ENCODE measurements around the gene ZNRD2. TPM values are rescaled to one million over a fixed set of nuclear protein-coding genes. Genes with fewer than 3 reads are reported as not detected.

ZNRD2 gene
- polyA plus RNA-seq, 3 donors, result 48.5 to 65.1 (median 56.2) TPM

DNA sequence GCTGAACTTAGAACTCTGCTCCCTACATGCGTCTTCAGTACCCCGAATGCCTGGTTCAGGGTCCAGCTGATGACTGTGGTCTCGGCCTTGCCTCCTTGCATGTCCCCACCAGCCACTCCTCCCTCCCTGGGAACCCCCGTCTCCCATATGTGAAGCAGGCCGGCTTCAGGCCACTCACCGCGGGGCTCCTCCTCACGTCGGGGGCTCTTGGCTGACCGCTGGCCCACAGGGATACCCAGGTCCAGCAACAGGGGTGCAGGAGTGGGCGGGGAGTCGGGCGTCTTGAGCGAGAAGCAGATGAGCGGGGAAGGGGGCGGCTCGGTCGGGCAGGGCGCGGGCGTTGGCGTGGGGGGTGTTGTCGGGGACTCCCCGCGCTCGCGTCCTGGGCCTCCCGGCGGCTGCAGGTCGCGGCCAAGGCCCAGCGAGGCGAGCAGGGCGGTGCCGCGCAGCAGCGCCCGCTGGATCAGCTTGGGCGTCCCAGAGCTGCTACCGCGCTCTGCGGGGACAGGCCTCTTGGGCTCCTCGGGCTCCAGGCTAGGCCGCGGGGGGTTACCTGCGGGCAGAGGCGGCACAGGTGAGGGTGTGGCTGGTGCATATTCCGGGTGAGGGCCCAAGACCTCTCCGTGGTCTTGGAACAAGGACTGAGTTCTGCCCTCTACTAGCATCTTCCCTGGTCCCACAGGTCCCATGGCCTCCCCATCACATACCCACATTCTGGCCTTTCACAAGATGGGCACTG lies 29.1 kb downstream of the ZNRD2 start:
- H3K4me1 Mint-ChIP-seq, result peaks cover 16% of the 10 kb centered on the region
- intact Hi-C loops (cut with micrococcal nuclease), result no loop called here
- Histone ChIP-seq H3K27me3 (ENCODE audit: control insufficient read depth in 2 of 2, insufficient read depth in 2 of 2, low read length in 2 of 2) (no peaks in the 10 kb centered on the region), H3K27ac (ENCODE audit: low read depth in 1 of 2, low read length in 2 of 2) (no peak overlapping the region), H2AFZ (ENCODE audit: insufficient read depth, low read depth, low read length, poor library complexity, severe bottlenecking) (no peak overlapping the region), H4K20me1 (ENCODE audit: insufficient read depth, low read length) (peaks cover 95% of the 10 kb centered on the region), H3K4me2 (replicated peaks; ENCODE audit: extremely low read depth, low read length, poor library complexity, severe bottlenecking) (no peak overlapping the region), H3K4me3 (replicated peaks in 1 of 3; ENCODE audit: low read depth in 2 of 3, low read length in 3 of 3) (no peak overlapping the region), H3K4me1 (ENCODE audit: control insufficient read depth in 1 of 2, insufficient read depth in 2 of 2, low read length in 2 of 2) (peaks cover 11 to 16% of the 10 kb centered on the region in 2 donors), H3K9me3 (replicated peaks in 1 of 2; ENCODE audit: control insufficient read depth in 1 of 2, insufficient read depth in 1 of 2, low read length in 2 of 2) (no peaks in the 10 kb centered on the region), H3K79me2 (ENCODE audit: insufficient read depth, low read length) (peaks cover 3% of the 10 kb centered on the region), H3K36me3 (replicated peaks in 1 of 2; ENCODE audit: control insufficient read depth in 1 of 2, insufficient read depth in 2 of 2, low read length in 2 of 2) (peaks cover 57 to 72% of the 10 kb centered on the region in 2 donors), H3K9ac (ENCODE audit: insufficient read depth, low read length, poor library complexity, severe bottlenecking) (no peak overlapping the region)
- H3K9me3 Mint-ChIP-seq, result no peaks in the 10 kb centered on the region
- H3K27ac Mint-ChIP-seq, result no peak overlapping the region
- 98% methylated on average over 44 of the region's 49 CpGs for WGBS (ENCODE audit: insufficient coverage)
- no peak overlapping the region for H3K4me3 Mint-ChIP-seq
- DNase-seq, result no peak
- H3K27me3 Mint-ChIP-seq (ENCODE audit: low read depth in 3 of 3), result no peaks in the 10 kb centered on the region
- peaks cover 53 to 73% of the 10 kb centered on the region in 2 donors for H3K36me3 Mint-ChIP-seq
- TF ChIP-seq, protein P1, sequence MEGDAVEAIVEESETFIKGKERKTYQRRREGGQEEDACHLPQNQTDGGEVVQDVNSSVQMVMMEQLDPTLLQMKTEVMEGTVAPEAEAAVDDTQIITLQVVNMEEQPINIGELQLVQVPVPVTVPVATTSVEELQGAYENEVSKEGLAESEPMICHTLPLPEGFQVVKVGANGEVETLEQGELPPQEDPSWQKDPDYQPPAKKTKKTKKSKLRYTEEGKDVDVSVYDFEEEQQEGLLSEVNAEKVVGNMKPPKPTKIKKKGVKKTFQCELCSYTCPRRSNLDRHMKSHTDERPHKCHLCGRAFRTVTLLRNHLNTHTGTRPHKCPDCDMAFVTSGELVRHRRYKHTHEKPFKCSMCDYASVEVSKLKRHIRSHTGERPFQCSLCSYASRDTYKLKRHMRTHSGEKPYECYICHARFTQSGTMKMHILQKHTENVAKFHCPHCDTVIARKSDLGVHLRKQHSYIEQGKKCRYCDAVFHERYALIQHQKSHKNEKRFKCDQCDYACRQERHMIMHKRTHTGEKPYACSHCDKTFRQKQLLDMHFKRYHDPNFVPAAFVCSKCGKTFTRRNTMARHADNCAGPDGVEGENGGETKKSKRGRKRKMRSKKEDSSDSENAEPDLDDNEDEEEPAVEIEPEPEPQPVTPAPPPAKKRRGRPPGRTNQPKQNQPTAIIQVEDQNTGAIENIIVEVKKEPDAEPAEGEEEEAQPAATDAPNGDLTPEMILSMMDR (IDR thresholded peaks at IDR 0.05), result no peak

DNA sequence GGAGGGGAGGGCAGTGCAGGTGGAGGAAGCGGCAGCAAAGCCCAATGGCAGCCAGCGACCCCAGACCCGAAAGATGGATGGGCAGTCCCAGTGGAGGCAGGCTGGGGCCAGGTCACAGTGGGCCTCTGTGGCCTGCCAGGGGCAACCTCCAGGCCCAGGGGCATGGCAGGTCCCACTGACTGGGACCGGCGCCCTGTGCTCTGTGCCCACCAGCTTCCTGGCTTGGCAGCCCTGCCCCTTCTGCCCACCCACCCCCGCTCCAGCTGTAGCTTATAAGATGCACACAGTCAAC lies 29.6 kb downstream of the ZNRD2 start:
- Histone ChIP-seq H3K9ac (ENCODE audit: insufficient read depth, low read length, poor library complexity, severe bottlenecking) (no peak overlapping the region), H3K27me3 (ENCODE audit: control insufficient read depth in 2 of 2, insufficient read depth in 2 of 2, low read length in 2 of 2) (no peaks in the 10 kb centered on the region), H3K36me3 (replicated peaks in 1 of 2; ENCODE audit: control insufficient read depth in 1 of 2, insufficient read depth in 2 of 2, low read length in 2 of 2) (peaks cover 62 to 77% of the 10 kb centered on the region in 2 donors), H3K9me3 (replicated peaks in 1 of 2; ENCODE audit: control insufficient read depth in 1 of 2, insufficient read depth in 1 of 2, low read length in 2 of 2) (no peaks in the 10 kb centered on the region), H3K27ac (ENCODE audit: low read depth in 1 of 2, low read length in 2 of 2) (no peak overlapping the region), H4K20me1 (ENCODE audit: insufficient read depth, low read length) (peaks cover 95% of the 10 kb centered on the region), H2AFZ (ENCODE audit: insufficient read depth, low read depth, low read length, poor library complexity, severe bottlenecking) (no peak overlapping the region), H3K4me3 (replicated peaks in 1 of 3; ENCODE audit: low read depth in 2 of 3, low read length in 3 of 3) (no peak overlapping the region), H3K4me2 (replicated peaks; ENCODE audit: extremely low read depth, low read length, poor library complexity, severe bottlenecking) (no peak overlapping the region), H3K4me1 (ENCODE audit: control insufficient read depth in 1 of 2, insufficient read depth in 2 of 2, low read length in 2 of 2) (peaks cover 9 to 14% of the 10 kb centered on the region in 2 donors), H3K79me2 (ENCODE audit: insufficient read depth, low read length) (peaks cover 5% of the 10 kb centered on the region)
- WGBS (ENCODE audit: insufficient coverage), result 100% methylated on average over 5 of the region's 6 CpGs
- peaks cover 12% of the 10 kb centered on the region for H3K4me1 Mint-ChIP-seq
- TF ChIP-seq, protein P1 (IDR thresholded peaks at IDR 0.05), result no peak
- no peak overlapping the region for H3K4me3 Mint-ChIP-seq
- peaks cover 58 to 78% of the 10 kb centered on the region in 2 donors for H3K36me3 Mint-ChIP-seq
- H3K27me3 Mint-ChIP-seq (ENCODE audit: low read depth in 3 of 3), result no peaks in the 10 kb centered on the region
- no peak overlapping the region for H3K27ac Mint-ChIP-seq
- no peaks in the 10 kb centered on the region for H3K9me3 Mint-ChIP-seq
- no peak for DNase-seq
- intact Hi-C loops (cut with micrococcal nuclease), result no loop called here
